ENCODE measurements around the gene GPR141. TPM values are rescaled to one million over a fixed set of nuclear protein-coding genes. Genes with fewer than 3 reads are reported as not detected.

GPR141 gene
- total RNA-seq, 1 donor from 2014 or later, result 0.81 TPM

DNA sequence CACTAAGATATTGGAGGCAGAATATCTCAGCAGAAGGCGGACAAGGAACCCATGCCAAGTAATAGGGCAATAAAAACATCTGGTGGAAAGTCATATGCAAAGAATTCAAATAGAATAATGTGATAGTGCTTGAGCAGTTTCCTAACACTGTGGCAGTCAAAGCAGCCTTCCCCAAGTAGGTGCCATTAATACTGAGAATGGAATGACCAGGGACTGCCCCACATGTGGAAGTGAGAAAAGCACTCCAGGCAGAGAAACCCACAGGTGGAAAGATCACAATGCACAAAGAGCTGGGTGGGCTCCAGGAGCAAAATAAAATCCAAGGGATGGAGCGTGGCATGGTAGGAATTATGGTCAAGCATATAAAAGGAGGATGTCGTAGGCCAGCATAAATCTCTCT is 100.4 kb downstream of the GPR141 start:
- no peak for DNase-seq (ENCODE audit: low spot score)

DNA sequence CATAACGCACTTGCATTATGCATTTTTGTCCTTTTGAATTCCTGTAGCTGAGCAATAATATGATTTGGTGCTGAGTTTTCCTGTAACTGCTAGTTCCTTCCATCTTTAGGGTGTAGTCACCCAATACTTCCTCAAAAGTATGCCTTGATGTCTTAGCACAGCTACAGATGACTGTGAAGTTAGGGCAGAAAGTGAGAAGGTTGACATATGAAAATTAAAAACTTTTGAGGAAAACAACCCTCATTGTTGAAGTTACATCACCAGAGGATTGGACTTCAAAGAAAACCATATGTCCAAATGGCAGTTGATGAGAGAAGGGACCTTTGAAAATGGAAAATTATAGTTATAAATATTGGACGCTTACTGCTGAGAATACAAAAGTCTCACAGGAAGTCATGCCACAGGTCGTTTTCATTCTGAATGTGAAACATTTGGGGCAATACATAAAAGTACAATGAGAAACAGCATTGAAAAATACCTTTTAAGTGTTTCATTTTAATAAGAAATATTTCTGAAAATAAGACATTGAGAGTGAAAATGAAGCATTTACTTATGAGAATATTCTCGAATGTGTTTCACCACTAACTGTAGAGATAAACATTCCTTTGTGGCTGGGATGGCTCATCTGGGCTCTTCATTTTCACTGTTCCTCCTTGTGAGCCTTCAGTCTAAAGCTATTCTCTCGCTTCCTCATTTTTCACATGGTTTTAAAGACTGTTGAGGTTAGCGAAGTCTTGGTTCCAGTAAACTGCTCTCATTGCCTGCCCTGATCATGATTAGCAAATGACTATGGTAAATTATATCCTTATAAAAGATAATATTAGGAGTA is 103.4 kb downstream of the GPR141 start:
- DNase-seq (ENCODE audit: low spot score), result no peak

Other genes with a start within 250 kb of the GPR141 start
- gene ELMO1, start 234.9 kb upstream of the GPR141 start, total RNA-seq, result 51.9 TPM
- gene NME8, start 164.8 kb downstream of the GPR141 start, total RNA-seq, result 1.5 TPM
- gene SFRP4, start 233.1 kb downstream of the GPR141 start, total RNA-seq, result 1.9 TPM
- gene EPDR1, start 236.9 kb downstream of the GPR141 start, total RNA-seq, result 20.1 TPM